Neural crest cell (in vitro differentiated cells): ENCODE results near the gene NUP62. TPM values are rescaled to one million over a fixed set of nuclear protein-coding genes. Genes with fewer than 3 reads are reported as not detected.
A peak's percentile ranks its signal among the peaks of the same experiment; 100 is the strongest.

Experiments used
- DNase-seq: peaks from one replicate; pipeline ENCODE4 v3.0.0; 2021; ENCODE audit warnings: low read depth, mixed read lengths, low spot score
- H3K27ac Mint-ChIP-seq: one replicate; pipeline ENCODE4 v1.8.0; 2021; ENCODE audit warnings: mild to moderate bottlenecking, mixed read lengths; ENCODE audit not compliant: unreplicated experiment
- H3K27me3 Mint-ChIP-seq: 2 replicates; pipeline ENCODE4 v1.8.0; 2021; ENCODE audit warnings: low read depth, mild to moderate bottlenecking, mixed read lengths
- H3K36me3 Mint-ChIP-seq: 2 replicates; pipeline ENCODE4 v1.8.0; 2021; ENCODE audit warnings: low read depth, mild to moderate bottlenecking, mixed read lengths
- H3K4me1 Mint-ChIP-seq: 2 replicates; pipeline ENCODE4 v1.8.0; 2021; ENCODE audit warnings: mixed read lengths
- H3K4me3 Mint-ChIP-seq: one replicate; pipeline ENCODE4 v1.8.0; 2021; ENCODE audit warnings: mild to moderate bottlenecking, mixed read lengths
- H3K9me3 Mint-ChIP-seq: 2 replicates; pipeline ENCODE4 v1.8.0; 2021; ENCODE audit warnings: mixed read lengths
- total RNA-seq: library from RNA; stranded (reverse); gene quantifications from 2 replicates; pipeline ENCODE4 v1.2.1, GENCODE V29; 2021
- TF ChIP-seq, protein P1 (sequence below): fragments of 200-600 bp; sonication (generic); conservative IDR thresholded peaks from 2 replicates; pipeline ENCODE4 v1.5.0; 2021; ENCODE audit warnings: antibody characterized with exemption, mild to moderate bottlenecking

NUP62 gene
- total RNA-seq, 1 donor from 2014 or later, result 127 TPM

DNA sequence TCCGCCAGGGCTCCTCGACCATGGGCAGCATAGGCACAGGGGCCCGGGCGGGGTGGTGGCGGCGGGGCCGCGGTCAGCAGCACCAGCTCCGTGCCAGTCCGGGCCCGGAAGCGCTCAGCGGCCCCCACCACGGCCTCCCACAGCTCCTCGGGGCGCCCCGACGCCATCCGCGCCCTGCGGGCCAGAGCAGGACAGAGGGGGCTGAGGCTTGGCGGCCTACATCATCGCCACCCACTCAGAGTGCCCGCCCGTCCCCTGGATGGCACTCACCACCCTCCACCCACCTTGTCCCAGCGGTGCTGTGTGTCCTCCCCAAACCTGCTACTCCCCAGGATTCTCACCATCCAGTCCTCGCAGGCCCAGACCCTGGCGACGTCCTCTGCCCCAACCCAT lies 56.2 kb downstream of the NUP62 start:
- Mint-ChIP-seq H3K27me3 (no peaks in the 10 kb centered on the region), H3K36me3 (no peaks in the 10 kb centered on the region), H3K9me3 (no peaks in the 10 kb centered on the region), H3K27ac (no peak overlapping the region), H3K4me3 (peak overlapping the region; percentile 14), H3K4me1 (peaks cover 21% of the 10 kb centered on the region)
- TF ChIP-seq, protein P1, sequence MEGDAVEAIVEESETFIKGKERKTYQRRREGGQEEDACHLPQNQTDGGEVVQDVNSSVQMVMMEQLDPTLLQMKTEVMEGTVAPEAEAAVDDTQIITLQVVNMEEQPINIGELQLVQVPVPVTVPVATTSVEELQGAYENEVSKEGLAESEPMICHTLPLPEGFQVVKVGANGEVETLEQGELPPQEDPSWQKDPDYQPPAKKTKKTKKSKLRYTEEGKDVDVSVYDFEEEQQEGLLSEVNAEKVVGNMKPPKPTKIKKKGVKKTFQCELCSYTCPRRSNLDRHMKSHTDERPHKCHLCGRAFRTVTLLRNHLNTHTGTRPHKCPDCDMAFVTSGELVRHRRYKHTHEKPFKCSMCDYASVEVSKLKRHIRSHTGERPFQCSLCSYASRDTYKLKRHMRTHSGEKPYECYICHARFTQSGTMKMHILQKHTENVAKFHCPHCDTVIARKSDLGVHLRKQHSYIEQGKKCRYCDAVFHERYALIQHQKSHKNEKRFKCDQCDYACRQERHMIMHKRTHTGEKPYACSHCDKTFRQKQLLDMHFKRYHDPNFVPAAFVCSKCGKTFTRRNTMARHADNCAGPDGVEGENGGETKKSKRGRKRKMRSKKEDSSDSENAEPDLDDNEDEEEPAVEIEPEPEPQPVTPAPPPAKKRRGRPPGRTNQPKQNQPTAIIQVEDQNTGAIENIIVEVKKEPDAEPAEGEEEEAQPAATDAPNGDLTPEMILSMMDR, result no peak
- no peak for DNase-seq

GRCh38 chr19:49872245-49873128 lies 56.8 kb downstream of the NUP62 start:
- TF ChIP-seq, protein P1, result no peak

GRCh38 chr19:49871349-49871985 lies 57.8 kb downstream of the NUP62 start:
- TF ChIP-seq, protein P1, result no peak
- peaks cover 9% of the 10 kb centered on the region for H3K27me3 Mint-ChIP-seq
- peak overlapping the region; percentile 92 for H3K27ac Mint-ChIP-seq
- peaks cover 33% of the 10 kb centered on the region for H3K4me1 Mint-ChIP-seq
- H3K4me3 Mint-ChIP-seq, result peak overlapping the region; percentile 87
- no peaks in the 10 kb centered on the region for H3K9me3 Mint-ChIP-seq
- no peaks in the 10 kb centered on the region for H3K36me3 Mint-ChIP-seq
- no peak for DNase-seq

More at GRCh38 chr19:49872245-49873128, 56.8 kb downstream of the NUP62 start:
- peaks cover 23% of the 10 kb centered on the region for H3K4me1 Mint-ChIP-seq
- no peaks in the 10 kb centered on the region for H3K36me3 Mint-ChIP-seq
- no peaks in the 10 kb centered on the region for H3K9me3 Mint-ChIP-seq
- no peak for DNase-seq
- peak overlapping the region; percentile 92 for H3K27ac Mint-ChIP-seq
- peaks cover 3% of the 10 kb centered on the region for H3K27me3 Mint-ChIP-seq
- peak overlapping the region; percentile 80 for H3K4me3 Mint-ChIP-seq

GRCh38 chr19:49870309-49870901 lies 58.9 kb downstream of the NUP62 start:
- Mint-ChIP-seq H3K27ac (peak overlapping the region; percentile 91), H3K9me3 (no peaks in the 10 kb centered on the region), H3K36me3 (no peaks in the 10 kb centered on the region), H3K27me3 (peaks cover 12% of the 10 kb centered on the region), H3K4me3 (peak overlapping the region; percentile 87), H3K4me1 (peaks cover 38% of the 10 kb centered on the region)
- TF ChIP-seq, protein P1, result no peak
- DNase-seq, result no peak

DNA sequence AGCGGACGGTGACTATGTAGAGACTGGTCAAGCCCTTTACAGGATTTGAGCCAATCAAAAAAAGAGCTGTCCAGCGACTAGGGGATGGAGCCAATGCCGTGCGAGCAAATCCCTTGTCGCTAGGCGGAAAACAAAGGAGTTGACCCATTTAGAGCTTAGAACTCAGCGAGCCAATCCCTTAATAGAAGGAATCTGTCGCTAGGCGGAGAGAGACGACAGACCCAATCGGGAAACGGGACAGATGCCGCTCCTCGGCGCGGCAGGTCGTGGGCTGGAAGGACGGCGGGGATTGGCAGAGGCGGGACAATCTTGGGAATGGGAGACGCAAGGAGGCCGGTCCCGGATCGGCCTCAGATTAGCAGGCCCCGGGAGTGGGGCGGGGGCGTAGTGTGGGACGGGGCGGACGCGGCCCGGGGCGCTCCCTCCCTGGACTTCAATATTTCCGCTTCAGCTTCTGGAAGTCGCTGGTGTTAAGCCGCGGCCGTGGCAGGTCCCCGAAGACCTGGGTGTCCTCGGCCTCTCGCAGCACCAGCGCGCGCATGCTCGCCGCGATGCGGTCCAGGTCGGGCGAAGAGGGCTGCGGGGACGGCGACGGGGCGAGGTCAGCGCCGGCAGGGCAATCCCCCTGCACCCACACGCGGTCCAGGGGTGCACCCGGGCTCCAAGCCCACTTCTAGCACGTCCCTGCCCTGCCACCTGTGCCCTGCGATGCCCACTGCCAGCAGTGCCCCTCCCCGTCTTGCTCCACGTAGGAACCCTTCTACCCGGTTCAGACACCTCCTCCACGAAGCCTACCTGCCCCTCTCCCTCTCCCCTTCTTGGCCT lies 59.6 kb downstream of the NUP62 start:
- peak; percentile 98 for DNase-seq
- TF ChIP-seq, protein P1, result no peak
- Mint-ChIP-seq H3K9me3 (no peaks in the 10 kb centered on the region), H3K36me3 (peaks cover 6% of the 10 kb centered on the region), H3K4me1 (peaks cover 43% of the 10 kb centered on the region), H3K4me3 (peak overlapping the region; percentile 87), H3K27ac (peak overlapping the region; percentile 91), H3K27me3 (peaks cover 18% of the 10 kb centered on the region)
